NCI-H82 (cell line): ENCODE measurements around the gene NLK.

Experiments used
- DNase-seq: peaks from one replicate; lab custom pipeline; 2025; lab: John Stamatoyannopoulos, UW

NLK gene

GRCh38 chr17:28113269-28113668 lies 70.8 kb downstream of the NLK start:
- DNase-seq: no peak

- DNase-seq: no peak
Observed at GRCh38 chr17:28115046-28115445, 72.6 kb downstream of the NLK start.

DNA sequence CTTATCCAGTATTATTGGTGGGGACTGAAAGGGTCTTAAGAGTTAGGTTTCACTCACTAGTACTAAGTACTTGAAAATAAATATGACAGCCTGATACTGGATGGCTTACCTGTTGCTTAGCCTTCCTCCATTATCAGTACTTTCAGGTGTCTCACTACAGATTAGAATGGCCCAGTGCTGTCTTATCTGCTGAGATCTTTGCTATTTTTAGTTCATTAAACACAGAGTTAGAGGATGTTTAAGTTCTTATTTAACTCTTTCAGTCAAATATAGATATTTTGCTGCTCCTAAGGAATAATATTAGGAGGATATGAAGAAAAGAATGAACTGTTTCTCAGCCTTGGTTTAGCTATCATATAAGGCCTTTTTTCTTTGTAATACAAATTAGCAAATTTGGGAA lies 74.8 kb downstream of the NLK start:
- DNase-seq: no peak

DNA sequence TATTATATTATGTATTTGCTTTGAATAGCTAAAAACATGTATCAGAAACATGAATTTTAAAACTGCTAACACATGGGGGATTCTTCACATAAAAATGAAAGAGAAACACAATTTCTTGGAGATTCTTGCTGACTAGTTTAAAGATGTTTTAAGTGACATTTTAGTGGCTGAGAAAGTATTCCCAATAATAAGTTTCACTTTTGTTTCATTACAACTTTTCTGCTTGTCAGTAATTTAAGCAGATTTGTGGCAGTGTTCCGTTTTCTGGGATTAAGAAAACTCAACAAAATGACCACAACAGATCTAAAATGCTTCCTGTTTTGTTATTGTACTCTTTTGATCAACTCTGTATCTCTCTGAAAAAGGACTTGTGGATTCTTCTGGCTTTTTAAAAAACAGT lies 75.9 kb downstream of the NLK start:
- DNase-seq: no peak

GRCh38 chr17:28119046-28119445 lies 76.6 kb downstream of the NLK start:
- DNase-seq: no peak

- no peak for DNase-seq
Observed at GRCh38 chr17:28119560-28119959, 77.1 kb downstream of the NLK start.

- DNase-seq: no peak
Observed at GRCh38 chr17:28120766-28121165, 78.3 kb downstream of the NLK start.

DNA sequence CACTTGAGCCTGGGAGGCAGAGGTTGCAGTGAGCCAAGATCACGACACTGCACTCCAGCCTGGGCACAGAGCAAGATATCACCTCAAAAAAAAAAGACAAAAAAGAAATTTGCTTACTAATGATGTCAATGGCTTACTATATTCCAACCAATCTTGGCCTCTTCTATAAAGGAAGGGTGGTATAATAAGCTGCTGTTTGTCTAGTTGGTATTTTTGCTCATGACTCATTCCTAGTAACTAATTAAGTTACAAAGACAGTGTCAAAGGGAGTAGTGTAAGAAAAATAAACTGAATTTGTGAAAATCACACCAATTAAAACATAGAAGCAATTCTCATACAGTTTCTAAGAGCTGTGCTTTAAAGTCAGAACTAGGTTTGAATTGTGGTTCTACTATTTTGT lies 82.5 kb downstream of the NLK start:
- no peak for DNase-seq

DNA sequence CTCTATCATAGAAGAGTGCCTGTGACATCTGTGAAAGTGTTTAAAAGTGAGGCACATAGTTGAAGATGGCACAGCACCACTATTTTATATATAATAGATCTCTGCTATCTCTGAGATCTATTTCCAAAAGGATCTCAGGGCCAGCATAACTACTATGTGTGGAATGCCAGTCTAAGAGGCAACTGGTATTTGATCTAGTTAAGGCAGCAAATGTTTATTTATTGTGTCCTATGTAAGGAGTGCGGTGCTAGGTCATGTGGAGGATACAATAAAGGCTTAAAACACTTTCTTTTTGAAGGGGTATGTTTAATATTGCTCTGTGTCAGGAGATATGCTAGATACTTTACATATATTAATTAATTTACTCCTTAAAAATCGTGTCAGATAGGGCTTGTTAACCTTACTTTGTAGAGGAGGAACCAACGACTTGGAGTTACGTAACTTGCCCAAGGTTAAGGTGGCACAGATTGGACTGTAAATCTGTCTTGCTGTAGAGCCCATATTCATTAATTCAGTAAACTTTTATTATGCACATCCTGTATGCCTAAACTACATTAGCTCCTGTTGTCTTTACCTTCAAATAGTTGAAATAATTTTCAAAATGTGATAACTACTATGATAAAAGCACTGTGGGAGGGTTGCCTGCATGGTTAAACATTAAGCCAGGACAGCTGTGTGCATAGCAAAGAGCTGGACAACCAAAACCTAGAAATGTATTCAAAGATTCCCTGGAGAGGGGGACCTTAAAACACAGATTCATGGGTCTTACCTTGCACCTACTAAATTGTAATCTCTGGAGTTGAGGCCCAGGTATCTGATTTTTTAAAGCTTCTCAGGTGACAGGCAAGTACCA lies 83.3 kb downstream of the NLK start:
- no peak for DNase-seq

DNA sequence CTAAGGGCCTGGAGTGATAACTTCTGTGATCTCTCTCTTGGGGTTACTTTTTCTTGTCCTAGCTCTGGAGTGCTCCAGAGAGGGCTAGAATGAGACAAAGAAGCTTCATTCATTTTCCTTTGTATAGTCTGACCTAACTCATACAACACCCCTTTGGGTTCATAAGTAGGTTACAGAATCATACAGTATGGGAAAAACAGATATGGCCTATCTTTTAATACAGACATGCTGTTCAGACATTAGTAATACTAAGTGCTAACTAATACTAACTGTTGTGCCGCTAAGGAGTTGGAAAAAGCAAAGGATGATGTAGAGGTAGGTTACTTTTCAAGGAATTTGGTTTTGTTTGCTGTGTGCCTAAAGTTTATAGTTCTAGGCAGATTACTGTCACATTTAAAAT lies 84.7 kb downstream of the NLK start:
- no peak for DNase-seq

- no peak for DNase-seq
Observed at GRCh38 chr17:28128779-28129178, 86.3 kb downstream of the NLK start.

DNA sequence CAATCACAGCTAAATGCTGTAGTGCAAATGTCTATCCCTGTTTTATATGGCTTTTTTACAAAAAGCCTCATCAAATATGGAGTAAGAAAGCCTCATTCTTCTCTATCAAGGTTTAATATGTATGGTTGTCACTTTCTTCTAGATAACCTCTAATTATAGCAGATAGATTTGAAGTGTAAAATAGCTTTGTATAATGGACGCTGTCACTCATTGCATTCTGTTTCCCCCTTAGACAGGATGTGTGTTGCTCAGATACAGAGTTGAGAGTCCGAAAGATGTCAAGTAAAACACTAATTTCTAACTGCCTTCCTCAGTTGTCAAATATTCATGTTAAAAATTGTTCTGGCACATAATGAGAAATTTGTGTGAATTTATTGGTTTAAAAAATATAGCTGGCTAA lies 88.0 kb downstream of the NLK start:
- DNase-seq: no peak

DNA sequence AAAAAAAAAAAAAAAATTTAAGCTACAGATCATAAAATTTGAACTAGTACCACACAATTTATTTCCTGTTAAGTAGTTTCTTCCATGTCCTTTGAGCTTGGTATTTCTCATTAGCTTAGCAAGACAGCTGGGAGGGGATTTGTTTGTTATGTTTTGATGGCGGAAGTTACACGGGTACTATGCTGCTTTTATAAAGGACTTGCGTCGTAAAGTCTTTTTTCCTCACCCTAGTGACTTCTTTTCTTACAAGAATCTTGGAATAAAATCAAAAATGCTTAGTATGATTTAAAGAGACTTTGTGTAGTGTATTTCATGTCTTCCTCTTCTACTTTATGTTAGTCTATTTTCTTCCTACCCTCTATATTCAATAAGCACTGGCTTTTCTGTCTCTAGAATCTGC lies 89.1 kb downstream of the NLK start:
- no peak for DNase-seq

DNA sequence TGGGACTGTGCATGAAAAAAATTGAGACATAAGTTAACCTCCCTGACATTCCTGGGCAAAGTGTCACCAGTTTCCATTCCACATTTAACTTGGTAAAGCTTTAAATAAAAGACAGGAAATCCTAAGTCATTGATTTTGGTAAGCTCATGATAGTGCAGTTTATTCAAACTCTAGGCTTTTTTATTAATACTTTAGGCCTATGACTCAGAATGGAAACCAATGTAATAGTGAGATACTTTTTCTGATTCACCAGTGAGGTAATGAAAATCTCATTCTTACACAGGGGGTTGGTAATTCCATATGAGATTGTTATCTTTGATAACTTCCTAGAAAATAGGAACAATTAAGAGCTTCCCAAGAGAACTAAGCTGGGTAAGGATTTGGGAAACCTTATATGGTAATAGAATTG lies 91.1 kb downstream of the NLK start:
- no peak for DNase-seq

DNA sequence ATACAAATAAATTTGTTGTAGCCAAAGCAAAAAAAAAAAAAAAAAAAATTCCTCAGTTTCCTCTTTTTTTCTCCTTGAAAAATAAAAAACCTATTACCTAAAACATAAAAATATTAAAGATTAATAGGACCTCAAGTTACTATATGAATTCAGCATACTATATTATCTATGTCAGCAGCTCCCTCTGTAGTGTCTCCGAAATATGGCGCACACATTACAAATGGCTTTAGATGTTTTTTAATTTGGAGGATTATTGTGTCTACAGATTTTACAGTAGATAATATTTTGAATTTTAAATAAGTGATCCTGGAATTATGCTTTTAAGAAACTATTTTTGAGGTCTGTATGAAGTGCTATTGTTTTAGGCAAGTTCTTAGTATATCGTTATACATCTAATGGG lies 94.4 kb downstream of the NLK start:
- DNase-seq: no peak

GRCh38 chr17:28139822-28140221 lies 97.3 kb downstream of the NLK start:
- no peak for DNase-seq

GRCh38 chr17:28141313-28141712 lies 98.8 kb downstream of the NLK start:
- no peak for DNase-seq

DNA sequence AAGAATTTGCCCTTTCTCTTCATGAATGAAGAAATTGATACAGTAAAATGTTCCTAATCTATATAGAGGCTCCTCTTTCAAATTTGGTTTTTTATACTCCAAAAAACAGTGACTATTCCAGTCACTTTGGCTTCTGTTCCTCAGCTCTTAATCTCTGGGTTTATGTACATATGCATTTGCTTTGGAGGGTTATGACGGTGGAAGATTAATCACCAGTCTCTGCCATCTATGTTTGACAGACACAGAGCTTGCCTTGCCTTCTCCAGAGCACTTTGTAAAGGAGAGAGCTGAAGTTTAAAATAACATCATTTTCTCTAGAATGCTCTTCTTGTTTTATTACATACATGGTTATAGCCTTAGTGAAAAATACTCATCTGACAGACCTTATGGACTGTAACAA lies 99.3 kb downstream of the NLK start:
- DNase-seq: no peak

GRCh38 chr17:28142305-28142704 lies 99.8 kb downstream of the NLK start:
- no peak for DNase-seq

DNA sequence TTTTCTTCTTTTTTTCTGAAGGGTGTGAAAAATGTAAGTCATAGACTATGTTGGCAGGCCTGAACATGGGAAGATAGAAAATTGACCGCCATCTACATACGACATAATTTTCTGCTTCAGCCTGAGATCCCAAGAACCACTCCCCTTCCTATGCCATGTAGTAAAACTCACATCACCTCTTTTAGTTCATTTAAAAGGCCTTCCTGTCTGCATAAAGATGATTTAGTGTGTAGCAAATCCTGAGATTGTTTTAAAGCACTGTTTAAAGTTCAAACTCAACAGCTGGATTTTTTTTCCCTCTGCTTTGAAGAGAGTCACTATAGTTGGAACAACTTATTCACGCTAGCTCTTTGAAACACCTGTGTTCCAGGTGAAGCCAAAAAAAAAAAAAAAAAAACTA lies 101.5 kb downstream of the NLK start:
- DNase-seq: no peak

DNA sequence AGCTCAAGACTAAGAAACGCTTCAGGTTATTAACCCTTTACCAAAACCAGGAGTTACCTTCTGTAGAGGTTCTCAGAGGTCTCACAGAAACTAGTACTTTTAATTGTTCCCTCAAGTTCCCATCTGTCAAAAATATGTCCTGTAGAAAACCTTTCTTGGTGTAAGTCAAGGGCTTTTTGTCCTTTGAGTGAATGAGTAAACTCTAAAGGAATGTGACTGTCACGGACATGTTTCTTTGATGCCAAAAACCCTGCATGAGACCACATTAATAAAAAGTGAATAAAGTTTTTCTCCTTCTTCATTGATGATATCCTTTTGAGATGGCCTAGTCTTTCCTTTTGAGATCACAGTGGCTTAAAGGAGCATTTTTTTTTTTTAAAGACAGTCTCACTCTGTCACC lies 102.9 kb downstream of the NLK start:
- DNase-seq: no peak

- DNase-seq: no peak
Observed at GRCh38 chr17:28147017-28147416, 104.5 kb downstream of the NLK start.

DNA sequence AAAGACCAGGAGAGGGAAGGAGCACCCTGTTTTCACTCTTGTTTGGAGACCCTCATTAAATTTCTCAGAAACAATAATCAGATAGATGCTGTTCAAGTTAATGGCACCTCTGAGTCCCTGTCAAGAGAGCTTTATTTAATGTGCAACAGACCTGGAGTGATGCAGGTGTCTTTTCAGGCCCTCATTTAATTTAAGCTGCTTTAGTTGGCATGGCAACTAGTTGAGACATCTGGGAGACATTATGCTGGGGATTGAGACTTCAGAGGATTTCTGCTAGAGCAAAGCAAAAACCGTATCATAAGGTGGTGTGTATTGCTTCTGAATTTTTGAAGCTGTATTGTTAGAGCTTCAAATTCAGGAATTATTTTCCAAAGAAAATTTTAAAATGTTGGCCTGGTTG lies 108.5 kb downstream of the NLK start:
- peak; percentile 97 for DNase-seq

- DNase-seq: no peak
Observed at GRCh38 chr17:28154214-28154613, 111.7 kb downstream of the NLK start.
